HEK293 (cell line): ENCODE results near the gene NID2.

Experiments used
- IKZF3 ChIP-seq: fragments of 450-650 bp; IDR thresholded peaks from 2 replicates; pipeline ENCODE4 v1.5.0; 2018; ENCODE audit warnings: missing biosample characterization, mild to moderate bottlenecking, missing genetic modification characterization, moderate library complexity
- KLF10 ChIP-seq: fragments of 450-650 bp; IDR thresholded peaks from 2 replicates; pipeline ENCODE4 v1.5.1; 2018; ENCODE audit warnings: missing biosample characterization, mild to moderate bottlenecking, missing genetic modification characterization
- KLF16 ChIP-seq: fragments of 450-650 bp; formaldehyde crosslinking; IDR thresholded peaks from 2 replicates; pipeline ENCODE4 v1.5.1; 2017; ENCODE audit warnings: missing biosample characterization, missing genetic modification characterization
- ZNF302 ChIP-seq: fragments of 450-650 bp; formaldehyde crosslinking; IDR thresholded peaks from 2 replicates; pipeline ENCODE4 v1.5.1; 2016; ENCODE audit warnings: missing biosample characterization, missing genetic modification characterization, low read depth
- TF ChIP-seq, protein P1 (sequence below): fragments of 450-650 bp; formaldehyde crosslinking; IDR thresholded peaks from 2 replicates; pipeline ENCODE4 v1.5.1; 2016; ENCODE audit warnings: missing biosample characterization, missing genetic modification characterization
- TF ChIP-seq, protein P2 (sequence below): fragments of 450-650 bp; formaldehyde crosslinking; IDR thresholded peaks from 2 replicates; pipeline ENCODE4 v1.5.1; 2016; ENCODE audit warnings: missing biosample characterization, missing genetic modification characterization

- no peak for TF ChIP-seq KLF16 (tag by site-specific recombination)
- TF ChIP-seq ZNF302 (tag by site-specific recombination) = no peak
- TF ChIP-seq, protein P1, sequence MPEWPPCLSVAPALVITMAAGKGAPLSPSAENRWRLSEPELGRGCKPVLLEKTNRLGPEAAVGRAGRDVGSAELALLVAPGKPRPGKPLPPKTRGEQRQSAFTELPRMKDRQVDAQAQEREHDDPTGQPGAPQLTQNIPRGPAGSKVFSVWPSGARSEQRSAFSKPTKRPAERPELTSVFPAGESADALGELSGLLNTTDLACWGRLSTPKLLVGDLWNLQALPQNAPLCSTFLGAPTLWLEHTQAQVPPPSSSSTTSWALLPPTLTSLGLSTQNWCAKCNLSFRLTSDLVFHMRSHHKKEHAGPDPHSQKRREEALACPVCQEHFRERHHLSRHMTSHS (tag by site-specific recombination) = no peak
- no peak for TF ChIP-seq KLF10
- no peak for TF ChIP-seq IKZF3 (tag by site-specific recombination)
- TF ChIP-seq, protein P2, sequence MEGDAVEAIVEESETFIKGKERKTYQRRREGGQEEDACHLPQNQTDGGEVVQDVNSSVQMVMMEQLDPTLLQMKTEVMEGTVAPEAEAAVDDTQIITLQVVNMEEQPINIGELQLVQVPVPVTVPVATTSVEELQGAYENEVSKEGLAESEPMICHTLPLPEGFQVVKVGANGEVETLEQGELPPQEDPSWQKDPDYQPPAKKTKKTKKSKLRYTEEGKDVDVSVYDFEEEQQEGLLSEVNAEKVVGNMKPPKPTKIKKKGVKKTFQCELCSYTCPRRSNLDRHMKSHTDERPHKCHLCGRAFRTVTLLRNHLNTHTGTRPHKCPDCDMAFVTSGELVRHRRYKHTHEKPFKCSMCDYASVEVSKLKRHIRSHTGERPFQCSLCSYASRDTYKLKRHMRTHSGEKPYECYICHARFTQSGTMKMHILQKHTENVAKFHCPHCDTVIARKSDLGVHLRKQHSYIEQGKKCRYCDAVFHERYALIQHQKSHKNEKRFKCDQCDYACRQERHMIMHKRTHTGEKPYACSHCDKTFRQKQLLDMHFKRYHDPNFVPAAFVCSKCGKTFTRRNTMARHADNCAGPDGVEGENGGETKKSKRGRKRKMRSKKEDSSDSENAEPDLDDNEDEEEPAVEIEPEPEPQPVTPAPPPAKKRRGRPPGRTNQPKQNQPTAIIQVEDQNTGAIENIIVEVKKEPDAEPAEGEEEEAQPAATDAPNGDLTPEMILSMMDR (tag by site-specific recombination) = no peak
These were observed 19.6 kb downstream of the NID2 start for GRCh38 chr14:52049271-52049670.
